Fibroblast of skin of left biceps (primary cell): ENCODE data around the gene KLHL17.

Experiments
- DNase-seq, 2 experiments: peaks; one replicate each; pipeline ENCODE4 v3.0.0-alpha.2; 2013; ENCODE audit warnings: low read depth in 2 of 2

The KLHL17 gene

GRCh38 chr1:960363-961131 lies at the start of gene KLHL17:
KLHL17 (plus strand) TSS chr1:960584; CDS start chr1:960694, 110 bp downstream.
- peak; percentile 34 to 42 for DNase-seq

DNA sequence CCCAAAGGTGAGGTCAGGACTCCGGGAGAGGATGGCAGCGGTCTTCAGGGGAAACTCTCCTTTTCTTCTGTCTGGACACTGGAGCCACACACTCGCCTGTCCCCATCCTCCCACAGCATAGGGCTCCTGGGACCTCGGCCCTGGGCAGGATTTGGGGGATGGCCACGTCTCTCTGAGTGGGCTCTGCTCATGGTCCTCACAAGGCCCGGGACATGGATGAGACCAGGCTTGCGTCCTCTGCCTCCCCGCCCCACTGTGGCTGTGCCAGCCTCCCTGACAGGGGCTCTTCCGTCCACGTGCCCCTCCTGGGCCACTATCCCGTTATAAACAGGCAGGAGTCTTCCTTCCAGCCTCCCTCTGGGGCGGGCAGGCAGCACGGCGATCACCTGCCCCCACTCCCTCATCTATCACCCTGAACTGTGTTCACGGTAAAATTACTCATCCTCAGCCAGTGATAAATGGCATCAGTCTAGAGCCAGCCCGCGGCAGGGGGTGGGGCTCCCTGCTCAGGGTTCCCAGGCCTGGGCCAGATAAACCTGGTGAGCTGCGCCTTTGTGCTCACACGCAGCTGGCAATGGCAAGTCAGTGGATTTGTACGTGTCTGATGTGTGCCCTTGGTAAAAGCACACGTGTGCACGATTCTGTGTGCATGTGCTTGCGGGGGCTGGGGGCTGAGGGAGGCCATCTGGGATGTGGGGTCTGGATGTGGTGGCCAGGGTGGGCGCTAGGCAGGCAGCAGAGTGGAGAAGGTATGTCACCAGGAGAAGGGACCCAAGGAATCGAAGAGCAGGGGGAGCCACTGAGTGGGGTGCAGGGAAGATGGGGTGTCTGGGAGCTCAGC lies 49.3 kb upstream of the KLHL17 start:
- DNase-seq, result no peak

DNA sequence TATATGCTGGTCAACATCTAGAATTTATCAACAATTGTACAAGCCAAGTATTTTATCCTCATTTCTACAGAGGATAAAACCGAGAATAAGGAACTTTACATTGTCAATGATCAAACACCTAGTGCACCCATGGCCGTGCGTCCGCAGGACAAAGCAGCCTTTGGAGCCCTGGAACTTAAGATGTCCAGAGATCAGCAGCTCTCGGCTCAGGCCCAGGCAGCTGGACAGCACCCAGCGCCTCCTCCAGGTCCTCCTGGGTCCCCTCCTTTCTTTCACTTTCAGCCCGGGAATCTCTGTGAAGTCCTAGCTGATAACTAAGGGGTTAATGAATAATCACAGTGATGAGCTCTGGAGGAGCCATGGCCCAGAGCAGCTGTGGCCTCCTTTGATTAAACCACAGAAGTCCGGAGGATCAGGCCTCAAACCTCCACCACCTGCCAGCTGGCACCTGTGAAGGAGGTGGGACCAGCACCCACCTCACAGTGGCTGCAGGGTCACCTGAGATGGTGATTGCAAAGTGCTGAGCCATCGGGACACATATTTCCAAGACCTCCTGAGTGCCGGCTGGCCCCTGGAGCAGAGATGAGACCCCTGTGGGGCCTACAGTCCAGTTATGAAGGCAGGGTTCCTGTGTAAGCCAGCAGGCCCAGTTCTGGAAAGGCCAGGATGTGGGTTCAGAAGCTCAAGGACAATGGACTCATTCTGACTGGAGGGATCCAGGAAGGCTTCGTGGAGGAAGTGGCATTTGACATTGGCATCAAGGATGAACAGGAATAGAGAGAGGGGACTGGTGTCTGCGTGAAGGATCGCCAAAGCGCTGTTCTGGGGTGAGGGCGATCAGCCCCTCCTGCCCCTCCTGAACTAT lies 48.3 kb upstream of the KLHL17 start:
- no peak for DNase-seq

- no peak for DNase-seq
Observed at GRCh38 chr1:912740-913301, 47.6 kb upstream of the KLHL17 start.

- no peak for DNase-seq
Observed at GRCh38 chr1:913491-914130, 46.8 kb upstream of the KLHL17 start.

- DNase-seq, result no peak
Observed at GRCh38 chr1:914131-914890, 46.1 kb upstream of the KLHL17 start.

DNA sequence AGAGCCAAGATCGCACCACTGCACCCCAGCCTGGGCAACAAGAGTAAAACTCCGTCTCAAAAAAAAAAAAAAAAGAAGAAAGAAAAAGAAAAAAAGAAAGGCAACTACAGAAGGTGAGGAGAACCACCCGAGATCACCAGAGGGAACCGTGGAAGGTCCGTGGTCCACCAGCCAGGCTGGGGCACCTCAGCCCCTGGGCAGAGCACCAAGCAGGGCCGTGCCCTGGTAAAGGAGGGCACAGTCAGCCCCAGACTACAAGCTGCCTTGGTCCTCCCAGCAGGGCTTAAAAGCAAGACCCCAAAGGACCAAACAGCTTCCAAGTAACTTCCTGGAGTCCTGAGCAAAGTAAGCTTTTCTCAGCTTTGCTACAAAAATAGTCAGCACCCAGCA lies 45.5 kb upstream of the KLHL17 start:
- DNase-seq, result no peak

GRCh38 chr1:915295-916172 lies 44.9 kb upstream of the KLHL17 start:
- no peak for DNase-seq

- no peak for DNase-seq
Observed at GRCh38 chr1:916173-917075, 44.0 kb upstream of the KLHL17 start.

DNA sequence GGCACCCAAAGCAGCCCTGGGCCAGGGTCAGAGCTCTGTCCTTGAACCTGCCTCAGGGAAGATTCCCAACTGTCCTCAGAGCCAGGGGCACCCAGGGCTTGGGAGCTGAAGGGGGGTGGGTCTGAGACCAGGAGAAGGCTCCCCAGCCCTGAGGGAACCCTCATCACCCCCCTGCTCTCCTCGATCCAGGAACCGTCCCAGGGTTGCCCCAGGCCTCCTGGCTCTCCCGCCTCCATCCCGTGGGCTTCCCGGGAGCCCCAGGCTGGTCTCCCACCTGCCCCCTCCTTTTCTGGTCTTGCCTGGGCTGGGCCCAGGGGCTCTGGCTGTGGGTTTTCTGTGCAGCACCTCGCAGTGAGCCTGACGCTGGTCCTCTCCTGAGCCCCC lies 43.3 kb upstream of the KLHL17 start:
- no peak for DNase-seq

- no peak for DNase-seq
Observed at GRCh38 chr1:917466-918091, 42.8 kb upstream of the KLHL17 start.

DNA sequence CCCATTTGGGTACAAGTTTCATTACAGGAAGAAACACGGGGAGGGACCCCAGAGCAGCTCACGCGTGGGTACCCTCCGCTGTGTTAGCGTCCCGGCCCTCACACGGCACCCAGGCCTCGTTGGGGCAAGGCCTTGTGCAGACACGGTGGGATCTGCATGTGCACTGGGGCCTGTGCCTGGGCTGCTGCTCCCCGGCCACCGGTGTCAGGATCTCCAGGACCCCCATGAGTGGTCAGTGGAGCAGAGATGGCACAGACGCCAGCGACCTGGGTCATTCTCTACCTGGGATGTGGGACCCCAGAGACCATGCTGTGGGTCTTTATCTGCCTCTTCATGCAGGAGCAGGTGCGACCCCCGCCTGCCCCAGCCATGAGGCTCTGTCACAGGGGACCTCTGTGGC lies 42.0 kb upstream of the KLHL17 start:
- DNase-seq, result no peak

DNA sequence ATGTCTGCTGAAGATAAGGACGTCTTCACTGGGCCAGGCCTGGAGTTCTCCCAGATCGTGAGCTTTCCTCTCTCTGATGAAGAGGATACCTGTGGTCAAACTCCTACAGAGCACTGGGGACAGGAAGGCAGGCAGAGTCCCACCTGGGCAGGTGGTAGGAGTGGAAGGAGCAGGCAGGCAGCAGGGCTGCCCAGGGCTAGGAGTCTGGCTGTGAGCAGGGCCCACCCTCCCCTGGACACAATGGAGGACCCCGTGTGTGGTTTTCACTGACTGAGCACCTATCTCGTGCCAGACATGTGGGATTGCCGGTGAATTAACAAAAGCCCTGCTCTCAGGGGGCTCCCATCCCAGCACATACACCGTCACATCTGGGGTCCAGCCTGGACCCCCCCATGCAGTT lies 41.5 kb upstream of the KLHL17 start:
- DNase-seq, result no peak

- DNase-seq, result no peak
Observed at GRCh38 chr1:919271-919872, 41.0 kb upstream of the KLHL17 start.

- DNase-seq, result no peak
Observed at GRCh38 chr1:920010-920409, 40.4 kb upstream of the KLHL17 start.

GRCh38 chr1:920521-920920 lies 39.9 kb upstream of the KLHL17 start:
- no peak for DNase-seq

- DNase-seq, result no peak
Observed at GRCh38 chr1:921011-921837, 39.2 kb upstream of the KLHL17 start.
